ENCODE results near the gene TRPC4. TPM values are rescaled to one million over a fixed set of nuclear protein-coding genes. Genes with fewer than 3 reads are reported as not detected.

TRPC4 gene
- total RNA-seq, 4 donors from 2014 or later, result 0.60 to 1.2 (median 1.1) TPM; not detected in 1

GRCh38 chr13:37769078-37769477, 100.5 kb downstream of the TRPC4 start:
- TF ChIP-seq EP300 (IDR thresholded peaks at IDR 0.05) (no peak), POLR2A (IDR thresholded peaks at IDR 0.05) (no peak)
- TF ChIP-seq, protein P1, sequence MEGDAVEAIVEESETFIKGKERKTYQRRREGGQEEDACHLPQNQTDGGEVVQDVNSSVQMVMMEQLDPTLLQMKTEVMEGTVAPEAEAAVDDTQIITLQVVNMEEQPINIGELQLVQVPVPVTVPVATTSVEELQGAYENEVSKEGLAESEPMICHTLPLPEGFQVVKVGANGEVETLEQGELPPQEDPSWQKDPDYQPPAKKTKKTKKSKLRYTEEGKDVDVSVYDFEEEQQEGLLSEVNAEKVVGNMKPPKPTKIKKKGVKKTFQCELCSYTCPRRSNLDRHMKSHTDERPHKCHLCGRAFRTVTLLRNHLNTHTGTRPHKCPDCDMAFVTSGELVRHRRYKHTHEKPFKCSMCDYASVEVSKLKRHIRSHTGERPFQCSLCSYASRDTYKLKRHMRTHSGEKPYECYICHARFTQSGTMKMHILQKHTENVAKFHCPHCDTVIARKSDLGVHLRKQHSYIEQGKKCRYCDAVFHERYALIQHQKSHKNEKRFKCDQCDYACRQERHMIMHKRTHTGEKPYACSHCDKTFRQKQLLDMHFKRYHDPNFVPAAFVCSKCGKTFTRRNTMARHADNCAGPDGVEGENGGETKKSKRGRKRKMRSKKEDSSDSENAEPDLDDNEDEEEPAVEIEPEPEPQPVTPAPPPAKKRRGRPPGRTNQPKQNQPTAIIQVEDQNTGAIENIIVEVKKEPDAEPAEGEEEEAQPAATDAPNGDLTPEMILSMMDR (IDR thresholded peaks at IDR 0.05), result peak in 1 of 5 experiments; percentile 15
- no peaks in the 10 kb centered on the region for H3K27me3 ChIP-seq
- H3K36me3 ChIP-seq, result no peaks in the 10 kb centered on the region
- H3K27ac ChIP-seq, result no peak overlapping the region
- 67 to 68% methylated on average over 2 of the region's 2 CpGs for WGBS, 2 donors
- H3K4me3 ChIP-seq, result no peak overlapping the region
- no peak for DNase-seq (ENCODE audit: low spot score in 2 of 2)
- H3K9me3 ChIP-seq, result no peaks in the 10 kb centered on the region
- no peaks in the 10 kb centered on the region for H3K4me1 ChIP-seq

DNA sequence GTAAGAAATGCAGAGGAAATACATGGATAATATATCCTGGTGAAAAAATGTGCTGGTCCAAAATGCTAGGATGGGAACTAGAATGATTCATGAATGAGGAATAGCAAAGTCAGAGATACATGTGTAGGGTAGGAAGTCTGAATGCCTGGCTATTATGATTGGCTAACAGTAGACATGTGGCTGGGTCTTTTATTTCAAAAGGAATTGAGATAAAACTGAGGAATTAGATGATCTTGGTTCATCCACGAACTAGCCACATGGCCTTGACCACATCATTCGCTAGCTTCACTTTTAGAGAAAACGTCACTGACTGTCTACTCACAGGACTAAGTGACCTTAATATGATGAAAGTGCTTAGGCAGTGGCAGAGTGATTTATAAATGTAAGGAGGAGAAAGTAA, 103.1 kb downstream of the TRPC4 start:
- no peak for TF ChIP-seq EP300 (IDR thresholded peaks at IDR 0.05)
- TF ChIP-seq, protein P1 (IDR thresholded peaks at IDR 0.05), result no peak
- TF ChIP-seq POLR2A (IDR thresholded peaks at IDR 0.05), result no peak
- H3K4me1 ChIP-seq, result no peaks in the 10 kb centered on the region
- H3K36me3 ChIP-seq, result no peaks in the 10 kb centered on the region
- DNase-seq (ENCODE audit: low spot score in 2 of 2), result no peak
- no peak overlapping the region for H3K4me3 ChIP-seq
- H3K27me3 ChIP-seq, result no peaks in the 10 kb centered on the region
- no peaks in the 10 kb centered on the region for H3K9me3 ChIP-seq
- 87 to 90% methylated on average over 3 of the region's 3 CpGs for WGBS, 2 donors
- no peak overlapping the region for H3K27ac ChIP-seq

- TF ChIP-seq EP300 (IDR thresholded peaks at IDR 0.05) (no peak), POLR2A (IDR thresholded peaks at IDR 0.05) (no peak)
- TF ChIP-seq, protein P1 (IDR thresholded peaks at IDR 0.05), result no peak
- no peaks in the 10 kb centered on the region for H3K36me3 ChIP-seq
These were observed 114.2 kb downstream of the TRPC4 start for GRCh38 chr13:37755349-37755748.

GRCh38 chr13:37753776-37754175, 115.8 kb downstream of the TRPC4 start:
- DNase-seq (ENCODE audit: low spot score in 2 of 2), result no peak
- no peaks in the 10 kb centered on the region for H3K27me3 ChIP-seq
- H3K27ac ChIP-seq, result no peak overlapping the region
- H3K9me3 ChIP-seq, result no peaks in the 10 kb centered on the region
- no peaks in the 10 kb centered on the region for H3K36me3 ChIP-seq
- H3K4me1 ChIP-seq, result no peaks in the 10 kb centered on the region
- H3K4me3 ChIP-seq, result no peak overlapping the region
- TF ChIP-seq EP300 (IDR thresholded peaks at IDR 0.05) (no peak), POLR2A (IDR thresholded peaks at IDR 0.05) (no peak)
- TF ChIP-seq, protein P1 (IDR thresholded peaks at IDR 0.05), result no peak
- WGBS, 2 donors, result 75 to 84% methylated on average over 6 of the region's 6 CpGs

More at GRCh38 chr13:37755349-37755748, 114.2 kb downstream of the TRPC4 start:
- no peak for DNase-seq (ENCODE audit: low spot score in 2 of 2)
- WGBS, 2 donors, result 81 to 84% methylated on average over 3 of the region's 3 CpGs
- Histone ChIP-seq H3K27ac (no peak overlapping the region), H3K4me3 (no peak overlapping the region), H3K27me3 (no peaks in the 10 kb centered on the region), H3K4me1 (no peaks in the 10 kb centered on the region), H3K9me3 (no peaks in the 10 kb centered on the region)

DNA sequence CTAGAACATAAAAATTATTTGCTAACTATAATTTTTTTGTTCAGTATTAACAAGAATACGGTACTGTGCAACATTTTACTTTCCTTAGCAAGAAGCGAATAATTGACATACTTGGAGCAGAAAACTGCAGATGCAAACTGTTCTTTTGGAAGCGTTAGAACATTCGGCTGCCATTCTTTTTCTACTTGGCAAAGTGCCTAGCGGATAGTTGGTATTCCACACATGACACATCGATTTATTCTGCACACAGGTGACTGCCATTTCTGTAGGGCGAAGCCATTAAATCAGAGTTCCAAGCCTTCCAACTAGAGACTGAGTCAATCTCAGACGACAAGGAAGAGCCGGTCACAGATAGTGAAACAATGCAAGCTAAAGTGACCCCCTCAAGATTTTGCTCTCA, 117.4 kb downstream of the TRPC4 start:
- Histone ChIP-seq H3K9me3 (no peaks in the 10 kb centered on the region), H3K4me1 (no peaks in the 10 kb centered on the region), H3K27ac (no peak overlapping the region), H3K36me3 (no peaks in the 10 kb centered on the region), H3K4me3 (no peak overlapping the region), H3K27me3 (no peaks in the 10 kb centered on the region)
- WGBS, 2 donors, result 67 to 68% methylated on average over 9 of the region's 9 CpGs
- DNase-seq (ENCODE audit: low spot score in 2 of 2), result no peak
- TF ChIP-seq, protein P1 (IDR thresholded peaks at IDR 0.05), result no peak
- TF ChIP-seq EP300 (IDR thresholded peaks at IDR 0.05) (no peak), POLR2A (IDR thresholded peaks at IDR 0.05) (no peak)
